DMS 273 (cell line): ENCODE results near the gene NHERF1.
A peak's percentile ranks its signal among the peaks of the same experiment; 100 is the strongest.

Experiments
- DNase-seq: peaks from one replicate; lab custom pipeline; 2025; ENCODE audit not compliant: unreplicated experiment; lab: John Stamatoyannopoulos, UW

Gene NHERF1

DNA sequence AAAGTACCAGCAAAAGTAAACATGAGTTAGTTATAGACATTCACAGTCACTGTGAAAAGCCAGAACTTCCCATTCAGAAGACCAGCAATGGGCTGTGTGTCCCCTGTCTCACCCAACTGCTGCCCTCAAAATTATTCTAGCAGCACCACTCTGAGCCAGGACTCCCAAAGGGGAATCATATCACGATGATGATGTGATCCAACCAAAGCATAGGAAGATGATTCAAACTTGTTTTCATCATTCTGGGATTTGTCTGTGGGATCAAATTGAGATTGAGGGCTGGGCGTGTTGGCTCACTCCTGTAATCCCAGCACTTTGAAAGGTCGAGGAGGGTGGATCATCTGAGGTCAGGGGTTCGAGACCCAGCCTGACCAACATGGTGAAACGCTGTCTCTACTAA lies 34.1 kb downstream of the NHERF1 start:
- DNase-seq = no peak

DNA sequence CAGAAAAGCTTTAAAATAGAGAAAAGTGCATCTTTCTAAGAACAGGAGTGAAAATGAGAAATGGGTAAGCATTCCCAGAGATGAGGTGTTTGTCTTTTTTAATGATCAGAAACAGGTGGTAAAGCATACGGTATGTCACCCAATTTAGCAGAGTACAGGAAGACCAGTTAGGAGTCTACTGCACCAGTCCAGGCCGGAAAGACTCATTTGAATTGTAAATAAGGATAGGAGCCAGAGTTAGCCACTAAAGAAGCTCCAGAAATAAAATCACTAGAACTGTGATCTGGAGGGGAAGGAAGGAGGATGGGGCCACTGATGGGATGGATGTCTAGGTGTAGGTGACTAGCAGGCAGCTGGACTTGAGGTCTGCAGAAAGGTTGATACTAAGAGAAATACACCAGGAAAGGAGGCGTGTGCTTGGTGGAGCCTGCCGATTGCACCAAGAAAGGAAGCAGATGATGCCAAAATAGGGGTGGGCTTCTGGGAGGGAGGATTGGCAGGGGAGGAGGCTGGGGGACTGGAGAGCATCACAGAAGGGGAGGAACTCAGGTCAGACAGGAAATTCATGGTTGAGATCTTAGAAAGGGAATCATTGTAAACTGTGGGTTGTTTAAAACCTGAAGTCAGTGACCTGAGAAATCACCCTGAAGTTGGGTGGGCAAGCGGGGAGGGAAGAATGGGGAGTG lies 35.8 kb downstream of the NHERF1 start:
- DNase-seq = no peak

DNA sequence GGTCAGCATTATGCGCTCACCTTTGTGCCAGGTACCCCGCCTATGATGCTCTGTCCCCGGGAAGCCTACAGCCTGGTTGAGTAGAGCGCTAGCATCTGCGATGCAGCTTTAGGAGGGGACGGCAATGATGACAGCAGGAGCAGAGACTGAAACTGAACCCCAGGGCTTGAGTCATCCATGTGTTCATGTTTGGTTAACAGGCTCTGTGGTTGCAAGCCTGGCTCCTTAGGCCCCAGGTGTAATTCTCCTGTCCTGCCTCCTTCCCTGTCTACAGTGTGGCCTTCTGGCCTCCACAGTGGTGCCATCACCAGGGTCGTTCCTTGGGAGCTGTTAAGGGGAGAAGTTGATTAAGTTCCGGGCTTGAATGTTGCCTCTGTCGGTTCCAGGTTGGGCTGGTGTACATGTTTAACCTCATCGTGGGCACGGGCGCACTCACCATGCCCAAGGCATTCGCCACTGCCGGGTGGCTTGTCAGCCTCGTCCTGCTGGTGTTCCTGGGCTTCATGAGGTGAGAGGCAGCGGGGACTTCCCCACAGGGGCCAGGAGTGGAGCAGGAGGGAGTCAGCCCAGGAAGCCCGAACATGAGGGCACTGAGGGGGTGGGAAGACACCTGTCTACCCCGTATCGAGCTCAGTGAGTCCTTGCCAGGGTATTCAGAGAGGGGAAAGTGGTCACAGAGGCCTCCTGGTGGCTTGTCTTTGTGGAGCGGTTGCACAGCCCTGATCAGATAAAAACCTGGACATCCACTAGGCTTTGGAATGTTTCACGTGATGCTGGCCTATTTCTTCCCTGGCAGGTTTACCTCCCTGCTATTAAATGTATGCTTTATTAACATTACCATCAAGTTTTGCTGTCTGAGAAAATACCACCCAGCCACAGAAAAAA lies 36.9 kb downstream of the NHERF1 start:
- DNase-seq = peak; percentile 21

DNA sequence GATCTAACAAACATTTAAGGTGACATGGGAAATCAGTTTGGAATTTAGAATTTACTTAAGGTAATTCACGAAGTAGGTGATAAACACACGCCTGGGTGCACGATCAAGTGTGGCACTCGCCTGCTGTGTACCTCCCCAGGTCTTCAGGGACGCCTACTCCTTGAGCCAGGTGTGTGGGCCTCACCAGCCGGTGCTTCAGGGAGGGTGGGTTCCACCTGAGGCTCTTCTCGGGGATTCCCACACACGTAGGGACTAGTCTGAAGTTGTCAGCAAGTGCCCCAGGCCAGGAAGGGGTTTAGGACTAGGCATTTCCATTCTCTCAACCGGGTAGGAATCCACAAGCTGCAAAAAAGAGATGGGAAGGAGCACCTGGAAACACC lies 37.5 kb downstream of the NHERF1 start:
- DNase-seq = no peak

DNA sequence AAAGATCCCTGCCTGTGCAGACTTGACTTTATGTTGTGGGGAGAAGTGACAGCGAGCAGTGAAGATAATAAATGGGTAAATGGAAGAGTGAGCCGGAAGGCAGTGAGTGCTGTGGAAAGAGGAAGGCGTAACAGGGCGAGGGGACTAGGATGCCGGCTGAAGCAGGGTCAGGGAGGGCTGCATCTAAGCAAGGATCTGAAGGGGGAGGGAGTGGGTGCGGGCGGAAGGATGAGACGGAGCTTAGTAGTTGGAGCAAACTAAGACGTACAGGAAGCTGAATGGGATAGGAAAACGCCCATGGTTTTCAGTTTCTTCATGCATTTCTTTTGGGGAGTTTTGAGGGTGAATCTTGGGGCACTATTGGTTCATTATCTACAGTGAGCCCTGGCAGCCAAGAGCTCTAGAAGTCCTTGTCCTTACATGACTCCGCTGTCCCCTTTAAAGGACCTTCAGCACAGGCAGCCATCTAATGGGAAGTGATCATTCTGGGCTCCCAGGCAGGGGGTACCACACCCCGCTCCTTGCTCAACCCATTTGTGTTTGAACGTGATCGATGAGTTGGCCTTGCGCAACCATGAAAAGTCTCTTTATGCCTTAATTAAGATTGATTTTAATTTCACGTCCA lies 38.1 kb downstream of the NHERF1 start:
- no peak for DNase-seq

DNA sequence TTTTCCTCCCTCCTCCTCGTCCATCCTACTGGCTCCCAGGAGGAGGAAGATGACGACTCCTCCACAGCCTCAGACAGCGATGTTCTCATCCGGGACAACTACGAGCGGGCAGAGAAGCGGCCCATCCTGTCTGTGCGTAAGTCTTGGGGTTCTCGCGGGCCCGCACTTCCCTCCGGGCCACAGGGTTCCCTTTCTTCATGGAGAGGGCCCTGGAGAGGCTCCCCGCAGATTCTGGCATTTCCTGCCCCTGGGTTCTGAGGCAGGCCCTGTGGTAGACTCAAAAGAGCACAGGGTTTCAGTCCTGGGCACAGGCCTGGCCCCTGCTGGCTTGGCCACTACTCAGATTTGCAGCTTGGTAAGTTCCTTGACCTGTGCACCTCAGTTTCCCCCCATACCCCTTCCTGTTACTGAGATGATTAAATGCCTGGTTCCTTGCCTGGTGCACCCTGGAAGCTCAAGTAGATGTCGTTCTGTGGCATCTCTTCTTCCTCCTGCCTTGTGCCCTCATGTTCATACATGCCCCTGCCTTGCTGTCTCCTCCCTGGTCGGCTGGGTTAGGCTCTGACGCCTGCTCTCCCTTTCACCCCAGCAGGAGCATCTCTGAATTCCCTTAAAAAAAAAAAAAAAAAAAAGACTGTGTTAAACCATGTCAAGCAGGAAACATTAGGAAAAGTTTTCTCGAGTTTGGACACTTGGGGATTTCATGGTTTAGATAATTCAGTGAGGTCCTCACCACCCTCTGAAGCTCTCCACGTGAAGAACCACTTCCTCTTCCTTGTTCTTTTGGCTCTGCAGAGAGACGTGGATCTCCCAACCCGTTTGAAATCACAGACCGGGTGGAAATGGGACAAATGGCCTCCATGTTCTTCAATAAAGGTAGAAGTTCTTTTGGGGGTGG lies 42.0 kb downstream of the NHERF1 start:
- DNase-seq = no peak

DNA sequence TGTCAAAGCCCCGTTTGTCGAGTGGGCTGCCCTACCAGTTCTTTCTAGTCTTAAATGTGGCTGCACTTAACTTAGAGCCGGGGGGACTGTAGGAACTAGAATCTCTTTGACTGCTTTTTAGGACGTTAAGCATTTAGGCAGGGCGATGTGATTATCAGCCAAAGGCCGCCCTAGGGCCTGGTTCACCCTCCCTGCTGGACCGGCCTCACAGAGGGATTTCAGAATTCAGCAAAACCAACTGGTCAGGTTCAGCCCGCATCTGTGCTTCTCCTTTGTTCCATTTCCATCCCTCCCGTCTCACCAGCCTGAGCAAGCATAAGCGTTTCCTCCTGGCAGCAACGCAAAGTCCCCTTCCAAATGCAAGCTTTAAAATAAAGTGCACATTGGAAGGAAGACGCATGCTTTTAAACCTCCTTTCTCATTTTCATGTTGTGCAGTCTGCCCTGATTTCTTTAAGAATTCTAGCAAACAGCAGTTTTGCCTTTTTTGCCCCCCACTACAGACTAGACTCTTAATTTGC lies 44.2 kb downstream of the NHERF1 start:
- no peak for DNase-seq

DNA sequence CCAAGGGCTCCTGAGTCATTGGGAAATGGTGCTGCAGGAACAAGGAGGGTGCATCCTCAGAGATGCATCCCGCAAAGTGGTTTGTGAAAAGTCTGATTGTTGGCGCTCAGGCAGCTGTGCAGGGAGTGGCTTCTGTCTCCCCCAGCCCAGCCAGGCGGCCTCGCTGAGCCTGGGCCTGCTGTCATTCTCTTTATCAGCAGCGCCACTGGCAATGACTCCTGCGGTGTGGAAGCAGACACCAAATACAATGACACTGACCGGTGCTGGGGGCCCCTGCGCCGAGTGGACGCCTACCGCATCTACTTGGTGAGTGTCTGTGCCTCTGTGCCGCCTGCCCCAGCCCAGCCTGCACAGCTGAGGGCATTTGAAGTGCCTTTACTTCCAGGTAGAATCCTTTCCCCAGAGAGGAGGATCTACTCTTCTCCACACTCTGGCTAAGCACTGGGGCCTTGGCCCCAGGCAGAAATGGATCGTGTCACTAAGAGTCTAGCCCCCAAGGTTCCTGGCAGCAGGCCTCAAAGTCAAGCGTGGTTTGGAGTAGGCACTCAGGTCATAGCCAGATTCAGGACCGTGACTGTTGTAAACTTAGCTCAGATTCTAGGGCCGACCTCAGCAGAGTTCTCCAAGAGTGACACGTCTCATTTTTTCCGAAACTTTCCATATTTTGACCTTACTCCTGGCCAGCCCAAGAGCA lies 47.0 kb downstream of the NHERF1 start:
- DNase-seq = no peak

DNA sequence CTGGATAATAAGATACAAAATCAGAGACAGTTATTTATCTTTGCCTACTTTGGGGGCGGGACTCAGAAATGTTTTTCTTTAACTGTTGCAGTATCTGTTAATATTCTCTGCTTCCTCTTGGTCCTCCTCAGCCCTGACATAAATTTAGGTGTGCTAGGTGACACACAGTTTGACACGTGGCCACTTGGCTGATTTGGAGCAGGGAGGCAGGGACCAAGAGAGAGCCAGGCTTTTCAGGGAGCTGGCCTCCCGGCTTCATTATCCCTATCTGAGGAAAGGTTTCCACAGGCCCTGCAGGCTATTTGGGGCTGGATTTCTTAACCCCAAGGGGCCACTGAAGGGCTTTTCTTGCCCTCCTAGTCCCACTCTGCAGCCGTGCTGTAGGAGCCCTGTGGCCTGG lies 47.8 kb downstream of the NHERF1 start:
- no peak for DNase-seq

DNA sequence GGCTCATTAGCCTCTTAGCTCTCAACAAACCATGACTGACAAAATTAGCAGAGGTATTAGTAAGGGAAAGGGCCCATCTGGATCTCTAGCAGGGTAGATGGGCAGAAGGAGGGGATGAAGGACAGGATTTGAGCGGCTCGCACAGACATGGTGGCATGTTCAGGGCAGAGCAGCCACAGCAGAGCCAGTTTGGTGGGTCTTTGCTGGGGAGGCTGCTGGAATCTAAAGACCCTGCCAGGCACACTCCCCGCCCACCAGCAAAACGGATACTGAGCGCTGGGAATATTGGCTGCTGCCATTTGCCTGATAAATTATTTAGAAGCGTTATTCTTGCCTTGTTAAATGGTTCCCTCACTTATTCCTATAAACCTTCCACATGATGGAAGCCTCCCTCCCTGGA lies 48.4 kb downstream of the NHERF1 start:
- DNase-seq = peak; percentile 58

DNA sequence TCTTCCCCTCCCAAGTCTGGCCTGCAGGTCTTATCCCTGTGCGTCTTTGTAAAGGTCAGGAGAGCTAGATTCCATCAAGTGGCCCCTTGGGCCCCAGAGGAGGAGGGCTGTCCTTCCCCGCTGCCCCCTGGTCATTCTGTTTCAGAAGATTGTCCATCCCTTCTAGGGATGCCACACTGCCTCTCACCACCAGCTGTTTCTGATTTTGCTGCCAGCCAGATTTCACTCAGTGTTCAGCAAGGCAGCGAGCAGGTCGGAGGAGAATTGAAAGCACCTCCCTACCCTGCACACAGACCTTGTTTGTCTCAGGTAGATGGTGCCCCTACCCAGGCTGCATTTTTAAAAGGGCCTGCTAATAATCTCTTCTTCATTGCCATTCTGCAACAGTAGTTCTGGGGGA lies 49.4 kb downstream of the NHERF1 start:
- no peak for DNase-seq

DNA sequence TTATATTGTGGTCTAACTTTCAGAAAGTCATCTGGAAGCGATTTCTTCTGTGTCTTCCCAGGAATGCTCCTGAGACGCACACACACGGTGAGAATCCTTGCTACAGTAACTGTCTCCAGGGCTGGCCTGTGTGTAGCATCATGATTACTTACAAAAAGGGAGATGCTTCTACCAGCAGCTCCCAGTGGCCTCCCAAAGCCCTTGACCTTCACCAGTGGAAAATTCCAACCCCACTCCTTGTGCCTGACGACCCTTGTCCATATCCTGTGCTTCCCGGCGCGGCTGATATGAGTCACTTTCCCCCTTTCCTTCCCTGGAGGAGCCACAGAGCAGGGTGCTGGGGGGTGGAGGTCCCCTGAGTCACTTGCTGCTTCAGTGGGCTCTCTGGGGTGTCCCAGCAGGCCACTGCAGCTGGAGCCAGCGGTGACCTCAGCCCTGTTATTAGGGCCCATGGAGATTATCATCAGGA lies 49.8 kb downstream of the NHERF1 start:
- DNase-seq = no peak

DNA sequence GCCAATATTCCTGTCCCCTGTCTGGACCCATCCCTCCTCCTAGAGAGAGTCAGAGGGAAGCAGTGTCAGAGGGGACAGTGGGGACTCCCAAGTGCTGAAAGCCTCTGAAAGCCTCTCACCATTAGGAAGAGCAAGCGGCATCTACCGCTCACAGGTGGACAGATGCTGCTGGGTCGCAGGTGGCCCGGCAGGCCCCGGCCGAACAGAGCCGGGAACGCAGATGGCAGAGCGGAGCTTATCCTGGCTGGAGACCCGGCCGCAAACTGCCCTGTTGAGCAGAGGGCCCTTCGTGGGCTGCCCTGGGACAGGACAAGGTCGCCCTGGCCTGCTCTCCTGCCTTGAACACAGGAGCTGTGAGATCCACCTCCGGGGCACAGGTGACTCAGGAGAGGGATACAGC lies 50.7 kb downstream of the NHERF1 start:
- no peak for DNase-seq

DNA sequence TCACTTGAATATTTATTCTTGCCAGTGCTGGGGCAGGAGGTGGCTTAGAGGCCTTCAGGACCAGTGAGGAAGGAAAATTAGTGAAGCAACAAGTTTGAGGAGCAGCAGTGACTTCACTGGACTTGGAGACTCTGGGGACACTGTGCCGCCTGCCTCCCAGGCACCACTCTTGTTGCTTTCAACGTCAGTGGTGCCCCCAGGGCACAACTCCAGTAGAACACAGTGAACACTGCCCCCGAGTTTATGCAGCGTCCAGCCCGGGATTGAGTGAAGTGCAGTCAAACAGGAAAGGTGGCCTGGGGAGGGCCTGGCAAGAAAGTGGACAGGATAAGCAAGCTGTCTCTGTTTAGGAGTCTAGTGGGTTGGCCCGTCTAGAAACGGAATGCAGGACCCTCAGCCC lies 52.1 kb downstream of the NHERF1 start:
- no peak for DNase-seq

DNA sequence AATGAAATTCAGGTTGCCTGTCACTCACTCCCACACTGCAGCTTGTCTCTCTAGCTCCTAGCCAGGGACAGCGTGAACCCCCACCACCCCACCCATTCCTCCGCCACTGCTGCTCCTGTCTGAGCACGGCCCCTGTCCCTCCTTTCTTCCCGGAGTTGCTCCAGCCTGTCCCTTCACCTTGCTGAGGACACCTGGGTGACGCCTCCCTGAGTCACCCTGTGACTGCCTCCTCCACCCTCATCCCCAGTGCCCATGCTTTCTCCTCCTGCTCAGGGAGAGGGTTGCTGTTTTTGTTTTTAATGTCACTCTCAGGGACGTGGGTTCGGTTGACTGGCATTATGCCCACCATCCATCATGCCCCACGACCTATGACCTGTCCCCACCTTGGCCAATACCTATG lies 53.5 kb downstream of the NHERF1 start:
- no peak for DNase-seq

DNA sequence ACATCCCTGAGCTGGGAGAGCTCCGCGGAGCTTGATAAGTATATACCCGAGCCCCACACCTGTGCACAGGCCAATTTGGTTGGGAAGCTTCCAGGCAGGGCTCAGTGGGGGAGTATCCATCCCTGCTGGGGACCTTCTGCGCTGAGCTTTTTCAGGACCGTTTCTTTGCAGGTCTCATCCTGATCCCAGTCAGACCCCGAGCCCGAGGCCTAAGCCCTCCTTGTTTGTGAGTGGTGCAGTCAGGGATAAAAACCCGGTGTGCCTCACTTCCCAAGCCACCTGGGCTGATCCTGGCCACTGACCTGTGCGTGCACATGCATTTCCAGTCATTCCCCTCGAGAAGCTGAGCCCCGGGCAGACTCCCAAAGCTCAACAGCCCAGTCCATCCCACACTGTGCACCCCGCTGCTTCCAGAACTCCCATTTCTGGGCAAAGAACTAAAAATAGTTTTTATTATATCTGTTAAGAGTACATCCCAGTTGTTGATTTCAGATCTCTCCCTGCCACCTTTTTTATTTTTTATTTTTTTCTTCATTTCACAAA lies 55.0 kb downstream of the NHERF1 start:
- DNase-seq = no peak

DNA sequence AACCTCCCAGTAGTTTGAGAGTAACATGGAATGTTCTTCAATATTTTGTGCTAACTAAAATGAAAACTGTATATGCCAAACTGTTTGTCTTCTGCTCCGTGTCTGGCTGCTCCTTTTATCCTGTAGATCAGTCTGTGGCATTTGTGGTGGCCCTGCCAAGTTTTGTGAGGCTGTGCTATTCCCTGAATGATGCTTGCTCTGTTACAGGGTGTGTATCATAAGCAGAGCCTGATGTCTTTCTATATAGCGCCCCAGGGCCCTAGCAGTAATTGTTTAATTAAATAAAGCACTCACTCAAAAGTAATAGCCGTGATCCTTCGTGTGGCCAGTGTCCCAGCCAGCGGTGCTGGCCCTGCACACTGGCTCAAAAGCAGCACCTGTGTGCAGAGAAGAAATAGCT lies 55.5 kb downstream of the NHERF1 start:
- peak; percentile 19 for DNase-seq

DNA sequence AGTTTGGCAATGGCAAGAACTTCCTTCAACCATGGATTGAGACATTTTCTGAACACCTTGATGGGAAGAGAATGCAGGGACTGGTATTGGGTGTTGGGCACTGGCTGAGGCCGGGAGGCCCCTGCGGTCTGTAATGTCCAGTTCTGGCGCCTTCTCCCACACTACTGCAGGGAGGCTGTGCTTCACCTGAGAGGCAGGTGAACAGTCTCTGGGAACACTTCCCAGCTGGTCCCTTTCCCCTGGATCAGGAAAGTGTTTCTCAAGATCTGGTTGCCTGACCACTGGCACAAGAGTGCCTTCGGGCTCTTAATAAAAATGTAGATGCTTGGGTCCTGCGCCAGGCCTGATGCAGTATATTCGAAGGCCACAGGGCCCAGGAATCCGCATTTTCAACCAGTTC lies 56.3 kb downstream of the NHERF1 start:
- no peak for DNase-seq

DNA sequence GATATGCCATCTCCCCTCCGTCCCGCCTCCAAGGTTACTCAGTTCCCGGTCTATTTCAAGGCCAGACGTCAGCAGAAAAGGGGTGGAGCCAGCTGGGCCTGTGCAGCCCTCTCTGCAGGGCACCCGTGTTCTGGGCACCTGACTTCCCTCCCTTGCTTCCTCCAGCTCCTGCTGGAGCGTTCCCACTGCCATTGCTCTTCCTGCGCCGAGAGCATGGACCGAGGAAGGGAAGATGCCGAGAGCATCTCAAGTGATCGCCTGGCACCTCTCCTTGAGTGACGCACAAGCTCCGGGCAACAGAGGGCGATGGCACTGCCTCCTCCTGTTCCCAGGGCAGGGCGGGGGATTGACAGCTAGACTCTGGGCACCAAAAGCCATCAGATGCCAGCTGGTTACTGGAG lies 57.2 kb downstream of the NHERF1 start:
- DNase-seq = no peak

DNA sequence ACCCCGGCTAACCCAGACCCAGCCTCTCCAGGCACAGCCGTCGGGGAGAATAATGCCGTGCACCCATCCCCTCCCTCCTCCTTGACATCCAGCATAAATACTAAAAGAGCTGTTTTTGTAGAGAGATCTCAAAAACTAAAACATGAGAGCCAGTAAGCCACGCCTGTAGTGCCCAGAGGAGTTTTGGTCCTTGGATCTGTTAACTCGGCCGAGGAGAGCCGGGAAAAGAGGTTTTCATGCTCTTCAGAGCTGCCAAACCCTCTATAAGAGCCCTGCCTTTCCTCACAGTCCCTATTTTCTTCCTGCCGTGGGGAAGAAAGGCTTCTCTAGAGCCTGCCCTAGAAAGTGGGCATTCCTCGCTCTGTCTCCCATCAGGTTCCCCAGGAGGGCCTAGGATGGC lies 57.9 kb downstream of the NHERF1 start:
- DNase-seq = no peak
